Naive thymus-derived CD4-positive, alpha-beta T cell (primary cell): ENCODE data around the gene NEDD1. TPM values are rescaled to one million over a fixed set of nuclear protein-coding genes. Genes with fewer than 3 reads are reported as not detected.
A peak's percentile ranks its signal among the peaks of the same experiment; 100 is the strongest.

Experiments
- ATAC-seq: fragments of 150-1000 bp; cut with Tn5 transposase; 2 replicates; pipeline ENCODE4 v1.10.0; 2021; ENCODE audit warnings: mild to moderate bottlenecking, moderate library complexity
- CTCF ChIA-PET: fragments of 350-600 bp; sonication (Branson Sonifier 250); formaldehyde crosslinking; loops from one replicate; lab custom pipeline; 2021; ENCODE audit warnings: antibody characterized with exemption; lab: Charles Lee
- POLR2A ChIA-PET: fragments of 350-600 bp; sonication (Branson Sonifier 250); formaldehyde crosslinking; loops from one replicate; lab custom pipeline; 2021; ENCODE audit warnings: antibody characterized with exemption, inconsistent platforms; lab: Charles Lee
- DNase-seq, 9 donors: peaks; one replicate each; pipeline versions ENCODE4 v3.0.0 to v3.0.0-alpha.2; 2020 to 2022; ENCODE audit warnings: mixed read lengths in 1 of 9
- H3K27ac ChIP-seq: one replicate; pipeline ENCODE4 v1.7.0; 2013; ENCODE audit warnings: mild to moderate bottlenecking, low read depth, low read length, moderate library complexity
- H3K27me3 ChIP-seq, 2 donors: one replicate each; pipeline ENCODE4 v1.7.0; 2013; ENCODE audit warnings: low read length in 2 of 2, mild to moderate bottlenecking in 2 of 2, moderate library complexity in 2 of 2; ENCODE audit not compliant: control insufficient read depth in 2 of 2, insufficient read depth in 2 of 2
- H3K36me3 ChIP-seq, 3 experiments: 1 replicate in 2 of 3; 2 replicates in 1 of 3; pipeline ENCODE4 v1.7.0; 2013; ENCODE audit warnings: low read length in 3 of 3, mild to moderate bottlenecking in 3 of 3, moderate library complexity in 1 of 3; ENCODE audit not compliant: insufficient read depth in 3 of 3, control insufficient read depth in 2 of 3
- H3K4me1 ChIP-seq, 2 donors: one replicate each; pipeline ENCODE4 v1.7.0; 2013; ENCODE audit warnings: low read length in 2 of 2, mild to moderate bottlenecking in 2 of 2, moderate library complexity in 1 of 2; ENCODE audit not compliant: control insufficient read depth in 2 of 2, insufficient read depth in 2 of 2
- H3K4me3 ChIP-seq: 2 replicates; pipeline ENCODE4 v1.7.0; 2013; ENCODE audit warnings: mild to moderate bottlenecking, low read length
- H3K9me3 ChIP-seq, 3 experiments: 1 replicate in 2 of 3; 2 replicates in 1 of 3; pipeline ENCODE4 v1.7.0; 2013; ENCODE audit warnings: low read length in 3 of 3; ENCODE audit not compliant: control insufficient read depth in 2 of 3
- H3K27ac Mint-ChIP-seq, 9 donors: one replicate each; pipeline ENCODE4 v1.8.0; 2020 to 2022; ENCODE audit warnings: mixed read lengths in 9 of 9, mild to moderate bottlenecking in 8 of 9, moderate library complexity in 5 of 9, inconsistent platforms in 2 of 9
- H3K27me3 Mint-ChIP-seq, 5 donors: one replicate each; pipeline ENCODE4 v1.8.0; 2021 to 2022; ENCODE audit warnings: mixed read lengths in 5 of 5, mild to moderate bottlenecking in 1 of 5
- H3K36me3 Mint-ChIP-seq, 5 donors: one replicate each; pipeline ENCODE4 v1.8.0; 2020 to 2022; ENCODE audit warnings: mixed read lengths in 5 of 5, mild to moderate bottlenecking in 3 of 5, inconsistent platforms in 1 of 5
- H3K4me1 Mint-ChIP-seq, 7 donors: one replicate each; pipeline ENCODE4 v1.8.0; 2020 to 2022; ENCODE audit warnings: mixed read lengths in 7 of 7, mild to moderate bottlenecking in 3 of 7, inconsistent platforms in 1 of 7
- H3K4me3 Mint-ChIP-seq, 10 donors: one replicate each; pipeline ENCODE4 v1.8.0; 2020 to 2022; ENCODE audit warnings: mild to moderate bottlenecking in 10 of 10, mixed read lengths in 10 of 10, moderate library complexity in 6 of 10, inconsistent platforms in 2 of 10
- H3K9me3 Mint-ChIP-seq, 11 donors: one replicate each; pipeline ENCODE4 v1.8.0; 2020 to 2022; ENCODE audit warnings: mixed read lengths in 11 of 11, mild to moderate bottlenecking in 4 of 11, inconsistent platforms in 1 of 11, moderate library complexity in 1 of 11
- intact Hi-C, 2 donors: fragments of 100-400 bp; cut with micrococcal nuclease; formaldehyde crosslinking; loops; one replicate each; pipeline ENCODE4 v1.15.1; 2023
- polyA plus RNA-seq, 2 donors: library from polyadenylated mRNA; unstranded; fragments of 300-500 nt; fragmentation: Illumina TruSeq; gene quantifications; one replicate each; pipeline ENCODE4 v1.2.3, GENCODE V29; 2021
- total RNA-seq, 6 experiments: library from RNA in 5 of 6; stranded (reverse) in 5 of 6; gene quantifications; 1 replicate in 5 of 6; 2 replicates in 1 of 6; pipeline ENCODE4 v1.2.3 and lab custom pipeline; 2021 to 2026

Gene NEDD1
- total and polyA plus RNA-seq, 7 experiments from 2014 or later, result 18.3 to 52.4 (median 24.1) TPM

DNA sequence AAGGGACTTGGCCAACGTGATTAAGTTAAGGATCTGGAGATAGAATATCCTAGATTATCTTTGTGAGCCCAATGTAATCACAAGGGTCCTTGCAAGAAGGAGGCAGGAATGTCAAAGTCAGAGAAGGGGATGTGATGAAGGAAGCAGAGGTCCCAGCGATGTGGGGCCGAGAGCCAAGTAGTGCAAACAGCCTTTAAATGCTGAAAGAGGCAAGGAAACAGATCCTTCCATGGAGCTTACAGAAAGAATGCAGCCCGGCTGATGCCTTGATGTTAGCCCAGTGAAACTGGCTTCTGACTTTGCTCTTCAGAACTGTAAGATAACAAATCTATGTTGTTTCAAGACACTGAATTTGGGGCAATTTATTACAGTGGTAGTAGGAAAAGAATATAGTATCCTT is 74.9 kb downstream of the NEDD1 start:
- ATAC-seq (no peak), DNase-seq (no peak)
- H3K9me3 ChIP-seq, result no peaks in the 10 kb centered on the region
- POLR2A ChIA-PET, result no interaction called here
- H3K9me3 Mint-ChIP-seq, result no peaks in the 10 kb centered on the region
- H3K4me1 ChIP-seq, result peaks cover 0 to 4% of the 10 kb centered on the region in 2 donors
- intact Hi-C loops, result no loop called here
- H3K4me1 Mint-ChIP-seq, result peaks cover 7 to 9% (median 8%) of the 10 kb centered on the region in 7 donors
- H3K27ac Mint-ChIP-seq, result no peak overlapping the region
- no peak overlapping the region for H3K27ac ChIP-seq
- H3K27me3 ChIP-seq, result no peaks in the 10 kb centered on the region
- H3K36me3 Mint-ChIP-seq, result no peaks in the 10 kb centered on the region
- H3K27me3 Mint-ChIP-seq, result peaks cover 13 to 22% (median 14%) of the 10 kb centered on the region in 5 donors
- no peaks in the 10 kb centered on the region for H3K36me3 ChIP-seq
- no peak overlapping the region for H3K4me3 Mint-ChIP-seq
- CTCF ChIA-PET, result no interaction called here
- no peak overlapping the region for H3K4me3 ChIP-seq

DNA sequence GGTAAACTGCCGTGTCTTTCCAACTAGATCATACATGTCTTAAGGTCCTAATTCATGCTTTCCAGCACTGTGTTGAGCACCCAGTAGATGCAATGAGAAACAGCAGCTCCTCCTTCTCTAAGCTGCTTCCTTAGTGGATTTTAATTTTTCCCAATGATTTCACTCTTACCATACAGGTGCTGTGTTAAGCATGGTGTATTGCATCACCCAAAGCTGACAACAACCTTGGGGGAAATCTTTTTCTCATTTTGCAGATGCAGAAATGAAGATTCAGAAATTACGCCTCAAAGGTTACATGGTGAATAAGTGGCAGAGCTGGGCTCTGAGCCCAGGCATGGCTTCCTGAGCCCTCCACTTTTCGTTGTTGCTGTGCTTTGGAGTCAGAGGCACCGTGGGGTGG is 75.6 kb downstream of the NEDD1 start:
- no peaks in the 10 kb centered on the region for H3K36me3 ChIP-seq
- no peak overlapping the region for H3K4me3 ChIP-seq
- Mint-ChIP-seq H3K27ac (no peak overlapping the region), H3K4me3 (no peak overlapping the region), H3K27me3 (peaks cover 11 to 26% (median 14%) of the 10 kb centered on the region in 5 donors), H3K4me1 (peaks cover 7 to 9% (median 8%) of the 10 kb centered on the region in 7 donors), H3K9me3 (no peaks in the 10 kb centered on the region), H3K36me3 (no peaks in the 10 kb centered on the region)
- no peak for ATAC-seq
- H3K9me3 ChIP-seq, result no peaks in the 10 kb centered on the region
- peaks cover 0 to 4% of the 10 kb centered on the region in 2 donors for H3K4me1 ChIP-seq
- H3K27me3 ChIP-seq, result no peaks in the 10 kb centered on the region
- ChIA-PET CTCF (interaction anchor here (0.7 kb wide), 1 partner anchor 10 kb away, joined by 4 read pairs; no protein-coding TSS in a partner anchor), POLR2A (no interaction called here)
- DNase-seq, result no peak
- intact Hi-C loops, result no loop called here
- H3K27ac ChIP-seq, result no peak overlapping the region

DNA sequence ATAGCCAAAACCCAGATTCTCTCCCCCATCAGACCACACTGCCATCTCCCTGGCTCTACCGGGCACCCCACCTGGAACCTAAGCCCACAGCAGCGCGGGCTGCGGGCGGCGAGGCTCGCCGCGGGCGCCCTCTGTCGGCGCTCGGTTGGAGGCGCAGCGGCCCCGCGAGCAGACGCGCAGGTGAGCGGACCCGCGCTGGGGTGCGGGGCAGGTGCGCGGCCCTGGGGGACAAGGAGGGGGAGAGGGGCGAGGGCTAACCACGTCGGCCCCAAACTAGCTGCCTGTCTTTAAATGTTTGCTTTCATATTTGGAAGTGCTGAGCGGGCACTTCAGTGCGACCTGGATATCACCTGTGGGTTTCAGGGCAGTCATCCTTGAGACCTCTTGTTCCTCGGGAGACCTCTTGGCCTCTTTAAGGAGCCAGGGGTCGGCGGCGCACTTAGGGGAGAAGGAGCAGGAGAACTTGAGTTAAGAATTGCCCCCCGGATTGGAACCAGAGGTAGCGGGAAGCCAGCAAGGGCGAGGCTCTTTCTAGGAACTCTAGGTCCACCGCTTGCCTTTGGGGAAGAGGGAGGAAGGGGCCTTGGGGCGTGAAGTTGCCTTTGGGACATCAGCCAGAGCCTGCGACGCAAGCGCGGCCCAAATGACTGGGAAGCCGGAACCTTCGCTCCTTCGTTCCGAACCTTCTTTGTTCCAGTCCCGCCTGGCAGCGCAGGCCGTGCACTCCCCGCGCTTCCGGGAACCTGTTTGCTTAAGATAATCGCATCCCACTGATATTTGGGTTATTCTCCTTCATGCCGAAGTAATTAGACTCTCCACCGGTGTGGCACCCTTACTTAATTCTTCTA is 78.7 kb downstream of the NEDD1 start:
- Histone ChIP-seq H3K27ac (no peak overlapping the region), H3K4me3 (peak overlapping the region; percentile 52), H3K9me3 (no peaks in the 10 kb centered on the region), H3K27me3 (no peaks in the 10 kb centered on the region), H3K4me1 (peaks cover 0 to 4% of the 10 kb centered on the region in 2 donors), H3K36me3 (no peaks in the 10 kb centered on the region)
- peak overlapping the region in 1 of 9 donors; percentile 49 for H3K27ac Mint-ChIP-seq
- POLR2A ChIA-PET, result interaction anchor here (0.6 kb wide), 1 partner anchor 78 kb away, joined by 3 read pairs; the partner anchor contains the start of gene NEDD1
- CTCF ChIA-PET, result interaction anchor here (0.6 to 1.0 kb wide), 2 partner anchors 11 to 36 kb away, joined by 4 to 6 read pairs; no protein-coding TSS in a partner anchor
- H3K9me3 Mint-ChIP-seq, result no peaks in the 10 kb centered on the region
- peaks cover 13 to 47% (median 33%) of the 10 kb centered on the region in 5 donors for H3K27me3 Mint-ChIP-seq
- peaks cover 7 to 9% (median 8%) of the 10 kb centered on the region in 7 donors for H3K4me1 Mint-ChIP-seq
- H3K4me3 Mint-ChIP-seq, result peak overlapping the region; percentile 60 to 90 (median 84)
- H3K36me3 Mint-ChIP-seq, result no peaks in the 10 kb centered on the region
- peak; percentile 89 for ATAC-seq
- DNase-seq, result peak in 8 of 9 donors; percentile 23 to 61 (median 48)
- intact Hi-C loops, result loop anchor here (1.0 to 5.0 kb wide), 8 partner anchors 79 to 1412 kb away; partner anchors contain the start of gene NEDD1 (in 2 of the 2)

DNA sequence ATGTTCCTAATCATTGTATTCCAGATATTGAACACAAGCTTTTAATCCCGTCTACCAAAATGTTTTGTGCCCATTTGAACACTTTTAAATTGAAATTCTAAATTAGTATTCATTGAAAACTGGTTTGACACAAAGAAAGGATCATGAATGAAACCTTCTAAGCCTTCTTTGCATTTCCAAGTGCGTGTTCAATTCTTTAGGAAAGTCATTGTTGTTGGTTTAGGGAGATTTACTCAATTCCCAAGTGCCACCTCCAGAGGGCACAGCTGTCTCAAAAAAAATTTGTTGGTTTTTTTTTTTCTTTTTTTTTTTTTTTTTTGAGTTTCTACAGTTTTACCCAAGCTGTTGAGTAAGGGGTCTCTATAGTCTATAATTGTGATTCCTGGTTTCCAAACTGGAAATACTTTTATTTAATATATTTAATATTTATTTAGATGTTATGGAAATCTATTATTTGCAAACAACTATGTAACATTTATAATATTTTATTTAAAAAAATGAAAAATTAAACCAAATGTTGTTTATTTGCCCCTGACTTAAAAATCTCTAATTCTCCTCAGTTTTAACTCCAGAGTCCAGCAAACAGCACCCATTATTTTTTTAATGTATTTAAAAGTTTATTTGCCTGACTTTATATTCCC is 79.9 kb downstream of the NEDD1 start:
- CTCF ChIA-PET, result interaction anchor here (0.6 to 1.1 kb wide), 3 partner anchors 12 to 409 kb away, joined by 3 to 6 read pairs (median 3); no protein-coding TSS in a partner anchor
- ATAC-seq (no peak), DNase-seq (peak in 2 of 9 donors; percentile 4 to 18)
- no peaks in the 10 kb centered on the region for H3K27me3 ChIP-seq
- no peaks in the 10 kb centered on the region for H3K36me3 Mint-ChIP-seq
- H3K27ac Mint-ChIP-seq, result no peak overlapping the region
- peak overlapping the region in 6 of 10 donors; percentile 10 to 84 (median 36) for H3K4me3 Mint-ChIP-seq
- H3K4me1 ChIP-seq, result peaks cover 0 to 4% of the 10 kb centered on the region in 2 donors
- H3K9me3 Mint-ChIP-seq, result no peaks in the 10 kb centered on the region
- POLR2A ChIA-PET, result interaction anchor here (0.7 kb wide), 1 partner anchor 221 kb away, joined by 3 read pairs; no protein-coding TSS in a partner anchor
- intact Hi-C loops, result loop anchor here (1.0 to 5.0 kb wide), 6 partner anchors 80 to 1410 kb away; partner anchors contain the start of gene NEDD1 (in 1 of the 2)
- peaks cover 13 to 53% (median 27%) of the 10 kb centered on the region in 5 donors for H3K27me3 Mint-ChIP-seq
- H3K36me3 ChIP-seq, result no peaks in the 10 kb centered on the region
- H3K9me3 ChIP-seq, result no peaks in the 10 kb centered on the region
- no peak overlapping the region for H3K27ac ChIP-seq
- H3K4me3 ChIP-seq, result no peak overlapping the region
- H3K4me1 Mint-ChIP-seq, result peaks cover 7 to 9% (median 8%) of the 10 kb centered on the region in 7 donors

DNA sequence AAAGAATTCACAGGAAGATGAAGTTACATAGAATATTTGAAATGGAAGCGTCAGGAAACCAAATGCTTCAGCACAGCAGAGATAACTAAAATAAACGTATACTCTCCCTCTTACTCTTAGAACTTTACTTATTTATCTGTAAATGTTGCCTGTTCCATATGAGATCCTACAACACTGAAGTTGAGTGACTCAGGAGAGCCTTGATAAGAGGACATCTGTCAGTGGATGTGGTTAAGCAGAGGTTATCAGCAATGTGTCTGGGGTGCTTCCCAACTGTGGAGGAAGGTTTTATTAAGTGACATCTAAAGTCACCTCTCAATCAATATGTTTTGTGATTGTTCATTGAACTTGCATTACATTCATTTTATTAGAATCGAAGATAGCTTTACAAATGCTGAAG is 81.9 kb downstream of the NEDD1 start:
- ATAC-seq (no peak), DNase-seq (no peak)
- ChIA-PET POLR2A (no interaction called here), CTCF (no interaction called here)
- intact Hi-C loops, result loop anchor here in 1 of 2 donors (5.0 kb wide), 2 partner anchors 318 to 413 kb away; no protein-coding TSS in a partner anchor
- Mint-ChIP-seq H3K27ac (no peak overlapping the region), H3K9me3 (no peaks in the 10 kb centered on the region), H3K4me1 (peaks cover 7 to 9% (median 8%) of the 10 kb centered on the region in 7 donors), H3K4me3 (no peak overlapping the region), H3K36me3 (no peaks in the 10 kb centered on the region), H3K27me3 (peaks cover 14 to 59% (median 37%) of the 10 kb centered on the region in 5 donors)
- H3K36me3 ChIP-seq, result no peaks in the 10 kb centered on the region
- no peak overlapping the region for H3K4me3 ChIP-seq
- no peak overlapping the region for H3K27ac ChIP-seq
- H3K27me3 ChIP-seq, result no peaks in the 10 kb centered on the region
- H3K9me3 ChIP-seq, result no peaks in the 10 kb centered on the region
- H3K4me1 ChIP-seq, result peaks cover 0 to 4% of the 10 kb centered on the region in 2 donors

DNA sequence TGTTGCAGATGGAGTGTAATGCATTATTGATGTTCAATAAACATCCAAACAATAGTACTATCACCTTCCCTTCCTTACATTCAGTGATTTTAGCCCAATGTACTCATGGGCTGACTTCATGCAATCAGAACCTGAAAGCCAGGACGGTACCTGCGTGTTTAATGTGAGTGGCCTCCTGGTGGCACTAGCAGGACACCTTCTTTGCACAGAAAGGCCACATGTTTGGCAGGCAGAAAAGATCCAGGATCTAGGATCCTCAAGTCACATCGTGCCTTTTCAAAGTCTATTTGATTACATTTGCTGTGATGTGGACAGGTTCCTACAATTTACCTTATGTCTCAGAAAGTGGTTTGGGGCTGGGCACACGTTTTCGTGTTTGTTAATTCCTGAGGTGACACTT is 82.9 kb downstream of the NEDD1 start:
- no peak overlapping the region for H3K27ac ChIP-seq
- Mint-ChIP-seq H3K27me3 (peaks cover 18 to 56% (median 39%) of the 10 kb centered on the region in 5 donors), H3K36me3 (no peaks in the 10 kb centered on the region), H3K9me3 (no peaks in the 10 kb centered on the region), H3K4me1 (peaks cover 6 to 9% (median 8%) of the 10 kb centered on the region in 7 donors), H3K27ac (no peak overlapping the region), H3K4me3 (no peak overlapping the region)
- peaks cover 0 to 4% of the 10 kb centered on the region in 2 donors for H3K4me1 ChIP-seq
- intact Hi-C loops, result loop anchor here in 1 of 2 donors (5.0 kb wide), 2 partner anchors 317 to 412 kb away; no protein-coding TSS in a partner anchor
- no peak overlapping the region for H3K4me3 ChIP-seq
- H3K36me3 ChIP-seq, result no peaks in the 10 kb centered on the region
- ChIA-PET CTCF (no interaction called here), POLR2A (no interaction called here)
- DNase-seq (no peak), ATAC-seq (no peak)
- H3K27me3 ChIP-seq, result no peaks in the 10 kb centered on the region
- H3K9me3 ChIP-seq, result no peaks in the 10 kb centered on the region
